Suprapubic skin (tissue), 4 donors: ENCODE results near the gene GTPBP6. TPM values are rescaled to one million over a fixed set of nuclear protein-coding genes. Genes with fewer than 3 reads are reported as not detected.
"Not testable (repeated sequence)": the region's sequence is repeated elsewhere in the genome, so short reads cannot be mapped to it uniquely, and the experiment has no call there.

Source experiments
- DNase-seq, 2 donors: peaks; one replicate each; pipeline ENCODE4 v3.0.0-alpha.2; 2019; ENCODE audit warnings: low spot score in 2 of 2
- H3K27ac ChIP-seq: fragments of 200-600 bp; sonication (generic); one replicate; pipeline ENCODE4 v1.5.1; 2019
- H3K27me3 ChIP-seq: fragments of 200-600 bp; sonication (generic); one replicate; pipeline ENCODE4 v1.5.1; 2019
- H3K36me3 ChIP-seq: fragments of 200-600 bp; sonication (generic); one replicate; pipeline ENCODE4 v1.5.1; 2019
- H3K4me1 ChIP-seq: fragments of 200-600 bp; sonication (generic); one replicate; pipeline ENCODE4 v1.5.1; 2019
- H3K4me3 ChIP-seq: fragments of 200-600 bp; sonication (generic); one replicate; pipeline ENCODE4 v1.5.1; 2019; ENCODE audit warnings: mild to moderate bottlenecking
- H3K9me3 ChIP-seq: fragments of 200-600 bp; sonication (generic); one replicate; pipeline ENCODE4 v1.5.1; 2019
- EP300 ChIP-seq: sonication (generic); formaldehyde crosslinking; IDR thresholded peaks from one replicate; pipeline ENCODE4 v1.6.1; 2017; ENCODE audit warnings: antibody characterized with exemption
- POLR2A ChIP-seq, 2 donors: fragments of 450-650 bp; IDR thresholded peaks; one replicate each; pipeline ENCODE4 v1.6.1; 2017; ENCODE audit warnings: antibody characterized with exemption in 2 of 2, mild to moderate bottlenecking in 2 of 2, moderate library complexity in 2 of 2
- POLR2AphosphoS5 ChIP-seq, 3 donors: sonication (generic); formaldehyde crosslinking; IDR thresholded peaks; one replicate each; pipeline ENCODE4 v1.6.1; 2017; ENCODE audit warnings: antibody characterized with exemption in 3 of 3
- WGBS: methylation state at CpG from one replicate; pipeline ENCODE4 v1.1.5; 2018; 5-methylcytosine and 5-hydroxymethylcytosine counted together
- total RNA-seq, 4 donors: library from RNA; depleted of rRNA; stranded (reverse); fragments of >200 nt; gene quantifications; one replicate each; pipeline ENCODE4 v1.1.0, GENCODE V29; 2016
- TF ChIP-seq, protein P1 (sequence below), 2 donors: fragments of 200-600 bp in 1 of 2; fragments of 450-650 bp in 1 of 2; sonication (generic) in 1 of 2; IDR thresholded peaks; one replicate each; pipeline ENCODE4 v1.5.1; 2016 to 2019; ENCODE audit warnings: antibody characterized with exemption in 2 of 2, mild to moderate bottlenecking in 1 of 2, moderate library complexity in 1 of 2

The GTPBP6 gene
- total RNA-seq, 4 donors from 2014 or later = 29.7 to 36.4 (median 34.3) TPM

DNA sequence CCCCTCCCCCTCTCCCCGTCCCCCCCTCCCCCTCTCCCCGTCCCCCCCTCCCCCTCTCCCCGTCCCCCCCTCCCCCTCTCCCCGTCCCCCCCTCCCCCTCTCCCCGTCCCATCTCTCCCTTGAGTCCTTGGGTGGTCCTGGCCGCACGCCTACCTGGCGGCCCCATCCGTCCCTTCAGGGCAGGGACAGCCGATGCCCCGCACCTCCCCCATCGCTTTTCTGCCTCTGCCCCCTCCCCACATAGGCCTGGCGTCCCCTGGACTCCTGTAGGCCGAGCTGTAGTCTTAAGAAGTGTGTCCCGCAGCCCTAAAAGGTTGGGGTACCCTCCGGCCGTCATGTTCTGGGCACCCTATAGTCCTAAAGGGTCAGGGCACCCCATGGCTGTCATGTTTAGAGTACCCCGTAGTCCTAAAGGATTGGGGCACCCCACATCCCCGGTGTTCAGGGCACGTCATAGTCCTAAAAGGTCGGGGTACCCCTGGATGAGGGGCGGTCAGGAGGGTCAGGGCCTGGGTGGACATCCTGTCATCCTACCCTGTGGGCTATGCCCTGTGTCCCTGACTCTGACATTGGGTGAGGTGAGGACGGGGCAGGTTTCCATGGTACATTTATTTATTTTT is 10.8 kb upstream of the GTPBP6 start:
- H3K27me3 ChIP-seq = peaks cover 20% of the 10 kb centered on the region
- TF ChIP-seq, protein P1, sequence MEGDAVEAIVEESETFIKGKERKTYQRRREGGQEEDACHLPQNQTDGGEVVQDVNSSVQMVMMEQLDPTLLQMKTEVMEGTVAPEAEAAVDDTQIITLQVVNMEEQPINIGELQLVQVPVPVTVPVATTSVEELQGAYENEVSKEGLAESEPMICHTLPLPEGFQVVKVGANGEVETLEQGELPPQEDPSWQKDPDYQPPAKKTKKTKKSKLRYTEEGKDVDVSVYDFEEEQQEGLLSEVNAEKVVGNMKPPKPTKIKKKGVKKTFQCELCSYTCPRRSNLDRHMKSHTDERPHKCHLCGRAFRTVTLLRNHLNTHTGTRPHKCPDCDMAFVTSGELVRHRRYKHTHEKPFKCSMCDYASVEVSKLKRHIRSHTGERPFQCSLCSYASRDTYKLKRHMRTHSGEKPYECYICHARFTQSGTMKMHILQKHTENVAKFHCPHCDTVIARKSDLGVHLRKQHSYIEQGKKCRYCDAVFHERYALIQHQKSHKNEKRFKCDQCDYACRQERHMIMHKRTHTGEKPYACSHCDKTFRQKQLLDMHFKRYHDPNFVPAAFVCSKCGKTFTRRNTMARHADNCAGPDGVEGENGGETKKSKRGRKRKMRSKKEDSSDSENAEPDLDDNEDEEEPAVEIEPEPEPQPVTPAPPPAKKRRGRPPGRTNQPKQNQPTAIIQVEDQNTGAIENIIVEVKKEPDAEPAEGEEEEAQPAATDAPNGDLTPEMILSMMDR (IDR thresholded peaks at IDR 0.05) = no peak
- no peak for TF ChIP-seq POLR2AphosphoS5 (IDR thresholded peaks at IDR 0.05)
- no peak for TF ChIP-seq EP300
- no peak for TF ChIP-seq POLR2A (IDR thresholded peaks at IDR 0.05)
- no peaks in the 10 kb centered on the region for H3K9me3 ChIP-seq
- H3K27ac ChIP-seq = no peak overlapping the region
- WGBS = 81% methylated on average over 12 of the region's 23 CpGs
- peak; percentile 37 to 72 for DNase-seq
- H3K4me3 ChIP-seq = no peak overlapping the region
- H3K36me3 ChIP-seq = peaks cover 17% of the 10 kb centered on the region
- peaks cover 16% of the 10 kb centered on the region for H3K4me1 ChIP-seq

DNA sequence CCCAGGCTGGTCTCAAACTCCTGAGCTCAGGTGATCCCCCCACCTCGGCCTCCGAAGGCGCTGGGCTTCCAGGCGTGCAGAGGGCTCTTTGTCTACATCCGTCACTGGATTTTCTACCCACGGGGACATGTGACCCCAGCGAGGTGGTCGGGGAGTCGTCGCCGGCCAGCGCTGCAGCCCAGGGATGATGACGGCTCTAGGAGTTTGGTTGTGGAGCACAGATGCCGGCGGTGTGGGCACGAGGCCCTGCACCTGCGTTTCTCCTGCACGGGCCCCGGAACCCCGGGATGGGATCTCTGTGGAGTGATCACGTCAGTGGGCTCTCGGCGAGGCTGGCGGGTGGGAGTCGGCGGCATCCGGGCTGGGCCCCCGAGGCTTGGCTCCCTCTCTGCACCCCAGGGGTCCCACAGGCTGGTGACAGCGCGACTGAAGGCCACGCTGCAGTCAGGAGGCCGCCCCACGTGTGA is 9.1 kb upstream of the GTPBP6 start:
- no peaks in the 10 kb centered on the region for H3K36me3 ChIP-seq
- H3K4me1 ChIP-seq = peaks cover 20% of the 10 kb centered on the region
- 92% methylated on average over 19 of the region's 33 CpGs for WGBS
- H3K4me3 ChIP-seq = no peak overlapping the region
- peak; percentile 55 to 77 for DNase-seq
- H3K9me3 ChIP-seq = no peaks in the 10 kb centered on the region
- TF ChIP-seq POLR2A (IDR thresholded peaks at IDR 0.05) (no peak), POLR2AphosphoS5 (IDR thresholded peaks at IDR 0.05) (no peak)
- TF ChIP-seq, protein P1 (IDR thresholded peaks at IDR 0.05) = no peak
- H3K27ac ChIP-seq = no peak overlapping the region
- H3K27me3 ChIP-seq = peaks cover 24% of the 10 kb centered on the region

DNA sequence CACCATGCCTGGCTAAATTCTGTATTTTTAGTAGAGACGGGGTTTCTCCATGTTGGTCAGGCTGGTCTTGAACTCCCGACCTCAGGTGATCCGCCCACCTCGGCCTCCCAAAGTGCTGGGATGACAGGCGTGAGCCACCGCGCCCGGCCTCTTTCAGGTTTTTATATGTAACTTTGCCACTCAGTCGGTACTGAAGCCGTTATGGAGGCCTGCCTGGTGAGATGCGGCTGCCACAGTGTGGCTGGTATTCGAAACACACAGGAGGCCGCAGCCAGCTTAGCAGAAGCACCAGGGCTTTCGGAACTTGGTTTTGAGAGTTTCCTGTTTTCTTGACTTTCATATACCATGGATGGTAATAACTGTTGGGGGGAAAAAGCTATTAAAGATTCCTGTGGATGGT is 6.1 kb upstream of the GTPBP6 start:
- 76% methylated on average over 14 of the region's 14 CpGs for WGBS

DNA sequence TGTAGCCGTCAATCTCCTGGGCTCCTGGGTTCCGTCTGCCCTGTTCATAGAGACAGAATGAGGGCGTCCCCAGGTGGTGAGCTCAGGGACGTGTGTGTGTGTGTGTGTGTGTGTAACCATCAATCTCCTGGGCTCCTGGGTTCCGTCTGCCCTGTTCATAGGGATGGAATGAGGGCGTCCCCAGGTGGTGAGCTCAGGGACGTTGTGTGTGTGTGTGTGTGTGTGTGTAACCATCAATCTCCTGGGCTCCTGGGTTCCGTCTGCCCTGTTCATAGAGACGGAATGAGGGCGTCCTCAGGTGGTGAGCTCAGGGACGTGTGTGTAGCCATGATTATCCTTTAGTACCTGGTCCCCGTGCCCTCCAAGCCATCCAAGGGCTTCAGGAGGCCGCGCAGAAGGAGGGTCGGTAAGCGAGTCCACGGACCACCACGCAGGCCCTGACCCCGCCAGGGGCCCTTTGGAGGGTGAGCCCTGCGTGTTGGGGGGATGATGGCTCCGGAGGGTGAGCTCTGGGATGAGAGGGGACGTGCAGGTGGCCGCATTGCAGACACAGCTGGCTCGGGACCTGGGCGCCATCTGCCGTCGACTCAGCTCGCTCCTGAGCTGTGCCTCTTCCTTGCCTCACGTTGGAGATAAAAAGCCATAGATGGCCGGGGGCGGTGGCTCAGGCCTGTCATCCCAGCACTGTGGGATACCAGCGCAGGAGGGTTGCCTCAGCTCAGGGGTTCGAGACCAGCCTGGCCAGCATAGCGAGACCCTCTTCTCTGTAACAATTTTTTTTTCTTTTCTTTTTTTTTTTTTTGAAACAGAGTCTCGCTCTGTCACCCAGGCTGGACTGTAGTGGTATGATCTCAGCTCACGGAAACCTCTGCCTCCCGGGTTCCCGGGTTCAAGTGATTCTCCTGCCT is 5.4 kb upstream of the GTPBP6 start:
- peaks cover 21% of the 10 kb centered on the region for H3K4me1 ChIP-seq
- TF ChIP-seq POLR2AphosphoS5 (IDR thresholded peaks at IDR 0.05) (no peak), POLR2A (IDR thresholded peaks at IDR 0.05) (no peak), EP300 (no peak)
- TF ChIP-seq, protein P1 (IDR thresholded peaks at IDR 0.05) = no peak
- H3K27me3 ChIP-seq = peaks cover 5% of the 10 kb centered on the region
- no peak overlapping the region for H3K27ac ChIP-seq
- DNase-seq = peak; percentile 67 to 75
- 42% methylated on average over 16 of the region's 38 CpGs for WGBS
- H3K9me3 ChIP-seq = no peaks in the 10 kb centered on the region
- no peaks in the 10 kb centered on the region for H3K36me3 ChIP-seq
- H3K4me3 ChIP-seq = no peak overlapping the region

More for the DNA sequence above, 6.1 kb upstream of the GTPBP6 start:
- not testable (repeated sequence) for H3K36me3 ChIP-seq, H3K27ac ChIP-seq, H3K4me3 ChIP-seq, H3K9me3 ChIP-seq, H3K27me3 ChIP-seq
- H3K4me1 ChIP-seq = peaks cover 18% of the 10 kb centered on the region
- DNase-seq = peak; percentile 41 to 60

DNA sequence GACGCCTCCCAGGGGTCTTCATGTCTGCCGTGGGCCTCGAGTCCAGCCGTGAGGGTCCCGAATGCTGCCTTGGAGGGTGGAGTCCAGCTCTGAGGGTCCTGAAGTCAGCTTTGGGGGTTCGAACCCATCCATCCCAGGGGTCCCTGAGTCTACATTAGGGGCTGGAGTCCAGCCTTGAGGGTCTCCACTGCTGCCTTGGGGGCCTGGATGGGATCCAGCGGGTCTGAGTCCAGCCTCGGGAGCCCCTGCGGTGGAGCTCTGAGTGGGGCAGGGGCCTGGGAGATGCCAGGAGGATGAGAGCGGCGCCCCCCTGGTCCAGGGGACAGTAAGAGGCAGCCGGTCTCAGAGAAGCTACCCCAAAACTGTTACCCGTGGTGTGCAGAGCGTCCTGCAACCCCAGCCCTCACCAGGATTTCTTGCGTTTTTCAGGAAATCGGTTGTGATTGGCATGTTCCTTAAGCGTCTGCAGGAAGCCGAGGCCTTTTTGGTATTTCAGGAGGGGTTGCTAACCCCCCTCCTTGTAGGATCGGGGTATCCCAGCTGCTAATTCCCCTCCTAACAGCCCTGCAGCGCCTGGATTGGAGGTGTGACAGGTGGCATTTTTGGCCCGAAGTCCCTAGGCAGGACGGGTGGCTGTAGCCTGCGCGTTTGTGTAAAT is 1.7 kb upstream of the GTPBP6 start:
- DNase-seq = peak; percentile 74 to 77
- peaks cover 5% of the 10 kb centered on the region for H3K27me3 ChIP-seq
- no peak overlapping the region for H3K27ac ChIP-seq
- TF ChIP-seq POLR2AphosphoS5 (IDR thresholded peaks at IDR 0.05) (no peak), POLR2A (IDR thresholded peaks at IDR 0.05) (no peak), EP300 (no peak)
- TF ChIP-seq, protein P1 (IDR thresholded peaks at IDR 0.05) = no peak
- H3K4me3 ChIP-seq = peak overlapping the region; percentile 98
- H3K4me1 ChIP-seq = peaks cover 32% of the 10 kb centered on the region
- WGBS = 16% methylated on average over 14 of the region's 24 CpGs
- H3K9me3 ChIP-seq = no peaks in the 10 kb centered on the region
- H3K36me3 ChIP-seq = peaks cover 11% of the 10 kb centered on the region
